Body of pancreas (tissue), 4 donors: Measurements from ENCODE around the gene RBX1.

Source experiments
- POLR2A ChIP-seq, 3 donors: fragments of 450-650 bp; IDR thresholded peaks; one replicate each; pipeline ENCODE4 v1.6.1; 2016; ENCODE audit warnings: antibody characterized with exemption in 3 of 3, mild to moderate bottlenecking in 2 of 3
- TF ChIP-seq, protein P1 (sequence below), 7 experiments: fragments of 450-650 bp in 4 of 7; fragments of 200-600 bp in 3 of 7; sonication (generic) in 3 of 7; IDR thresholded peaks; one replicate each; pipeline ENCODE4 v1.5.1; 2016 to 2019; ENCODE audit warnings: antibody characterized with exemption in 7 of 7

DNA sequence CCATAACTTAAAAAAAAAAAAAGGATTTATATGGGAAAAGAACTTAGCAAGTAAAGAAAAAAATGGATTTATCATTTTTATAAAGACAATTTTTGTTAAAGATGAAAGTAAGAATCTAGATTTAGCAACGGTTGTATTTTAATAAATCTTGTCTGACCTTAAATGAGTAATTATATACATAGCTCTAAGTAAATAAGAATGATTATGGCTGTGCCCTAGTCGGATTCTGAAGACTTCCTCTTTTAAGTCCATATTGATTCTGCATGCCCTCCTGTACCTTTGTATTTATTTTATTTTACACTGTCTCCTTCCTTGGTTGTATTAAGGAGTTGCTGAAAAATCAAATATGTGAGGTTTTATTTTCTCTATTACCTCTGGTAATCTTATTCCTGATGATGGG, 7.1 kb downstream of the RBX1 start:
- TF ChIP-seq POLR2A (IDR thresholded peaks at IDR 0.05) = no peak
- TF ChIP-seq, protein P1, sequence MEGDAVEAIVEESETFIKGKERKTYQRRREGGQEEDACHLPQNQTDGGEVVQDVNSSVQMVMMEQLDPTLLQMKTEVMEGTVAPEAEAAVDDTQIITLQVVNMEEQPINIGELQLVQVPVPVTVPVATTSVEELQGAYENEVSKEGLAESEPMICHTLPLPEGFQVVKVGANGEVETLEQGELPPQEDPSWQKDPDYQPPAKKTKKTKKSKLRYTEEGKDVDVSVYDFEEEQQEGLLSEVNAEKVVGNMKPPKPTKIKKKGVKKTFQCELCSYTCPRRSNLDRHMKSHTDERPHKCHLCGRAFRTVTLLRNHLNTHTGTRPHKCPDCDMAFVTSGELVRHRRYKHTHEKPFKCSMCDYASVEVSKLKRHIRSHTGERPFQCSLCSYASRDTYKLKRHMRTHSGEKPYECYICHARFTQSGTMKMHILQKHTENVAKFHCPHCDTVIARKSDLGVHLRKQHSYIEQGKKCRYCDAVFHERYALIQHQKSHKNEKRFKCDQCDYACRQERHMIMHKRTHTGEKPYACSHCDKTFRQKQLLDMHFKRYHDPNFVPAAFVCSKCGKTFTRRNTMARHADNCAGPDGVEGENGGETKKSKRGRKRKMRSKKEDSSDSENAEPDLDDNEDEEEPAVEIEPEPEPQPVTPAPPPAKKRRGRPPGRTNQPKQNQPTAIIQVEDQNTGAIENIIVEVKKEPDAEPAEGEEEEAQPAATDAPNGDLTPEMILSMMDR (IDR thresholded peaks at IDR 0.05) = no peak
